ENCODE data around the gene MYH1. TPM values are rescaled to one million over a fixed set of nuclear protein-coding genes. Genes with fewer than 3 reads are reported as not detected.

The MYH1 gene
- total RNA-seq, 2 experiments from 2014 or later: not detected

- no TSS peak for BruUV-seq (replicated peaks)
- ChIA-PET POLR2A (interaction anchor here (0.6 to 1.3 kb wide), 3 partner anchors 15 to 1804 kb away, joined by 3 to 4 read pairs (median 3); no protein-coding TSS in a partner anchor), CTCF (ENCODE audit: unreplicated experiment) (no interaction called here)
- H3K4me1 ChIP-seq (ENCODE audit: insufficient read depth, low read length, poor library complexity, severe bottlenecking): no peaks in the 10 kb centered on the region
- no peak overlapping the region for H3K4me2 ChIP-seq (ENCODE audit: low read length)
- H3K79me2 ChIP-seq (ENCODE audit: insufficient read depth, low read depth, low read length): no peaks in the 10 kb centered on the region
- H3K9me2 ChIP-seq (ENCODE audit: insufficient read depth, low read length): no peaks in the 10 kb centered on the region
- DNase-seq (ENCODE audit: low spot score): no peak
- intact Hi-C loops (cut with micrococcal nuclease; ENCODE audit: unreplicated experiment): no loop called here
- no peaks in the 10 kb centered on the region for H4K20me1 ChIP-seq (ENCODE audit: insufficient read depth, low read length)
- no peak overlapping the region for H3K27ac ChIP-seq (ENCODE audit: low read depth, low read length, poor library complexity, severe bottlenecking)
- no peaks in the 10 kb centered on the region for H3K36me3 ChIP-seq (ENCODE audit: insufficient read depth, low read length)
- no peak for TF ChIP-seq CTCF (conservative IDR thresholded peaks at IDR 0.05; ENCODE audit: low read length)
- TF ChIP-seq EZH2phosphoT487 (IDR thresholded peaks at IDR 0.05; ENCODE audit: borderline replicate concordance, low read depth, low read length): no peak
- no peak overlapping the region for H2AFZ ChIP-seq (ENCODE audit: low read length)
- H3K9me3 ChIP-seq (ENCODE audit: low read length): no peaks in the 10 kb centered on the region
- no peak overlapping the region for H3K4me3 ChIP-seq (ENCODE audit: low read depth, low read length, poor library complexity, severe bottlenecking)
These were observed 71.1 kb downstream of the MYH1 start for GRCh38 chr17:10447026-10447931.

Other genes starting within 250 kb of the MYH1 start
- gene MYH13, start 145.5 kb downstream of the MYH1 start, total RNA-seq (2014; rRNA removed; shearing (Covaris generic)): not detected in 2 replicates
- not detected in 2 replicates for gene MYH13, start 145.5 kb downstream of the MYH1 start, total RNA-seq (2022)
- not detected in 2 replicates for gene MYH8, start 96.6 kb downstream of the MYH1 start, total RNA-seq (2014; rRNA removed; shearing (Covaris generic))
- not detected in 2 replicates for gene MYH8, start 96.6 kb downstream of the MYH1 start, total RNA-seq (2022)
- not detected in 2 replicates for gene MYH4, start 49.0 kb downstream of the MYH1 start, total RNA-seq (2014; rRNA removed; shearing (Covaris generic))
- not detected in 2 replicates for gene MYH4, start 49.0 kb downstream of the MYH1 start, total RNA-seq (2022)
- gene MYH2, start 31.1 kb upstream of the MYH1 start, total RNA-seq (2014; rRNA removed; shearing (Covaris generic)): not detected in 2 replicates
- not detected in 2 replicates for gene MYH2, start 31.1 kb upstream of the MYH1 start, total RNA-seq (2022)
- gene MYH3, start 138.8 kb upstream of the MYH1 start, total RNA-seq (2014; rRNA removed; shearing (Covaris generic)): 4.2 and 6.5 TPM in 2 replicates
- gene MYH3, start 138.8 kb upstream of the MYH1 start, total RNA-seq (2022): 5.1 and 5.9 TPM in 2 replicates
- gene SCO1, start 179.0 kb upstream of the MYH1 start, total RNA-seq (2014; rRNA removed; shearing (Covaris generic)): 37.5 and 44.4 TPM in 2 replicates
- 31.0 and 32.2 TPM in 2 replicates for gene SCO1, start 179.0 kb upstream of the MYH1 start, total RNA-seq (2022)
- 5.3 and 5.5 TPM in 2 replicates for gene ADPRM, start 179.1 kb upstream of the MYH1 start, total RNA-seq (2014; rRNA removed; shearing (Covaris generic))
- 6.5 and 7.0 TPM in 2 replicates for gene ADPRM, start 179.1 kb upstream of the MYH1 start, total RNA-seq (2022)
- gene TMEM220, start 211.5 kb upstream of the MYH1 start, total RNA-seq (2014; rRNA removed; shearing (Covaris generic)): not detected in 2 replicates
- gene TMEM220, start 211.5 kb upstream of the MYH1 start, total RNA-seq (2022): not detected in 2 replicates